Liver (tissue), 9 donors: ENCODE data around the gene RNU6-1. TPM values are rescaled to one million over a fixed set of nuclear protein-coding genes. Genes with fewer than 3 reads are reported as not detected.

Experiments used
- DNase-seq: peaks from one replicate; pipeline ENCODE4 v3.0.0-alpha.2; 2017; ENCODE audit warnings: low spot score
- H3K27ac ChIP-seq, 2 donors: one replicate each; pipeline ENCODE4 v1.7.0; 2013; ENCODE audit warnings: inconsistent platforms in 2 of 2, low read length in 2 of 2, control low read depth in 1 of 2, low read depth in 1 of 2, mild to moderate bottlenecking in 1 of 2
- H3K27me3 ChIP-seq, 4 donors: one replicate each; pipeline versions ENCODE4 v1.6.1 to v1.7.0; 2013; ENCODE audit warnings: low read length in 3 of 4, inconsistent platforms in 1 of 4, mild to moderate bottlenecking in 1 of 4, moderate library complexity in 1 of 4; ENCODE audit not compliant: control insufficient read depth in 4 of 4, insufficient read depth in 4 of 4
- H3K36me3 ChIP-seq, 4 donors: one replicate each; pipeline versions ENCODE4 v1.6.1 to v1.7.0; 2013; ENCODE audit warnings: low read length in 3 of 4, mild to moderate bottlenecking in 3 of 4, low read depth in 1 of 4, moderate library complexity in 1 of 4; ENCODE audit not compliant: control insufficient read depth in 4 of 4, insufficient read depth in 3 of 4
- H3K4me1 ChIP-seq, 4 donors: one replicate each; pipeline versions ENCODE4 v1.6.1 to v1.7.0; 2013; ENCODE audit warnings: low read length in 3 of 4, mild to moderate bottlenecking in 3 of 4, moderate library complexity in 1 of 4; ENCODE audit not compliant: control insufficient read depth in 4 of 4, insufficient read depth in 4 of 4
- H3K4me3 ChIP-seq, 3 donors: one replicate each; pipeline versions ENCODE4 v1.6.1 to v1.7.0; 2013; ENCODE audit warnings: low read length in 3 of 3, control low read depth in 1 of 3, low read depth in 1 of 3, mild to moderate bottlenecking in 1 of 3
- H3K9ac ChIP-seq, 2 donors: one replicate each; pipeline ENCODE4 v1.7.0; 2013; ENCODE audit warnings: low read length in 2 of 2, mild to moderate bottlenecking in 2 of 2, moderate library complexity in 2 of 2, control low read depth in 1 of 2, low read depth in 1 of 2
- H3K9me3 ChIP-seq, 4 donors: one replicate each; pipeline versions ENCODE4 v1.6.1 to v1.7.0; 2013; ENCODE audit warnings: low read length in 3 of 4; ENCODE audit not compliant: control insufficient read depth in 4 of 4
- ATF3 ChIP-seq: IDR thresholded peaks from 2 replicates; pipeline ENCODE4 v1.6.1; 2016; ENCODE audit warnings: antibody characterized with exemption
- EGR1 ChIP-seq, 2 donors: IDR thresholded peaks; 2 replicates each; pipeline ENCODE4 v1.6.1; 2016 to 2018; ENCODE audit warnings: antibody characterized with exemption in 2 of 2, low read depth in 2 of 2
- FOXA1 ChIP-seq: IDR thresholded peaks from 2 replicates; pipeline ENCODE4 v1.6.1; 2016; ENCODE audit warnings: antibody characterized with exemption
- FOXA2 ChIP-seq: IDR thresholded peaks from 2 replicates; pipeline ENCODE4 v1.6.1; 2016; ENCODE audit warnings: antibody characterized with exemption
- GABPA ChIP-seq, 2 donors: IDR thresholded peaks in 1 of 2; conservative IDR thresholded peaks in 1 of 2; 2 replicates each; pipeline ENCODE4 v1.6.1; 2016; ENCODE audit warnings: antibody characterized with exemption in 2 of 2, mild to moderate bottlenecking in 1 of 2, moderate library complexity in 1 of 2
- HNF4A ChIP-seq, 2 donors: conservative IDR thresholded peaks; 2 replicates each; pipeline ENCODE4 v1.6.1; 2016; ENCODE audit warnings: antibody characterized with exemption in 2 of 2, mild to moderate bottlenecking in 2 of 2
- HNF4G ChIP-seq: IDR thresholded peaks from 2 replicates; pipeline ENCODE4 v1.6.1; 2016; ENCODE audit warnings: antibody characterized with exemption
- NR2F2 ChIP-seq: IDR thresholded peaks from 2 replicates; pipeline ENCODE4 v1.6.1; 2016; ENCODE audit warnings: antibody characterized with exemption
- RAD21 ChIP-seq, 2 donors: IDR thresholded peaks; 2 replicates each; pipeline ENCODE4 v1.6.1; 2016; ENCODE audit warnings: antibody characterized with exemption in 2 of 2, mild to moderate bottlenecking in 2 of 2
- TAF1 ChIP-seq: conservative IDR thresholded peaks from 2 replicates; pipeline ENCODE4 v1.6.1; 2016; ENCODE audit warnings: antibody characterized with exemption, mild to moderate bottlenecking
- WGBS: extraction: QIAGEN DNeasy Blood & Tissue Kit; methylation state at CpG from one replicate; pipeline ENCODE4 v1.1.7; 2013; 5-methylcytosine and 5-hydroxymethylcytosine counted together
- polyA plus RNA-seq, 2 donors: library from polyadenylated mRNA; stranded (reverse) in 1 of 2; unstranded in 1 of 2; fragments of 200-250 nt in 1 of 2; fragments of >200 nt in 1 of 2; fragmentation: Nextera tagmentation in 1 of 2; extraction: Ambion mirVana in 1 of 2; gene quantifications; one replicate each; pipeline versions ENCODE4 v1.2.1 to v1.2.3, GENCODE V29; 2013 to 2015
- total RNA-seq, 2 donors: library from RNA; depleted of rRNA; stranded (reverse); fragments of >200 nt; gene quantifications; one replicate each; pipeline ENCODE4 v1.2.3, GENCODE V29; 2014
- TF ChIP-seq, protein P1 (sequence below): fragments of 150-350 bp; IDR thresholded peaks from 2 replicates; pipeline ENCODE4 v1.5.1; 2017; ENCODE audit warnings: improper control_type of control experiment, low read depth, low read length; ENCODE audit not compliant: missing input control
- TF ChIP-seq, protein P2 (sequence below): IDR thresholded peaks from 2 replicates; pipeline ENCODE4 v1.6.1; 2016; ENCODE audit warnings: antibody characterized with exemption, mild to moderate bottlenecking
- TF ChIP-seq, protein P3 (sequence below): IDR thresholded peaks from 2 replicates; pipeline ENCODE4 v1.6.1; 2016; ENCODE audit warnings: antibody characterized with exemption
- donor health status: healthy.
- donor health status: healthy.
- donor health status: healthy.
- donor health status: healthy.
- donor health status: healthy.

RNU6-1 gene
- total and polyA plus RNA-seq, 4 donors: not detected

DNA sequence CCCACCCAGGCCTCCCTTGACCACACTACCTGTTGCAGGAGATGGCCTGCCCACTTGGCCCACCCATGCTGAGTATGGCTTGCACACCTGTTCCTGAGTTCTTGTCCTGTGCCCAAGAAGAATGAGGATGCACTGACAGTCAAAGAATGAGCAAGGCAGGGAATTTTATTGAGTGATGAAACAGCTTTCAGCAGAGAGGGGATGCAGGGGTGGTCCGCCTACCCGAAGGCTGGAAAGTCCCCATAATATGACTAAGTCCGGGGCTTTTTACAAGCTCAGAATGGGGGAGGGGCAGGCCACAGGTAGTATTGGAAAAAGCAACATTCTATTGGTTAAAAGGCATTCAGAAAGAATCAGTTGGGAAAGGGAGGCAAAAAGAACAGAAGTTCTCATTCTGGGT lies 29.9 kb upstream of the RNU6-1 start:
- WGBS: 91% methylated on average over 3 of the region's 3 CpGs
- Histone ChIP-seq H3K27me3 (no peaks in the 10 kb centered on the region), H3K9ac (no peak overlapping the region), H3K4me3 (no peak overlapping the region), H3K9me3 (peaks cover 0 to 5% (median 0%) of the 10 kb centered on the region in 4 donors), H3K4me1 (no peaks in the 10 kb centered on the region), H3K27ac (no peak overlapping the region), H3K36me3 (no peaks in the 10 kb centered on the region)
- no peak for DNase-seq
- TF ChIP-seq FOXA1 (no peak), GABPA (IDR thresholded peaks at IDR 0.05 in 1 of 2, conservative IDR thresholded peaks at IDR 0.05 in 1 of 2) (no peak), FOXA2 (no peak), ATF3 (no peak)
- TF ChIP-seq, protein P1, sequence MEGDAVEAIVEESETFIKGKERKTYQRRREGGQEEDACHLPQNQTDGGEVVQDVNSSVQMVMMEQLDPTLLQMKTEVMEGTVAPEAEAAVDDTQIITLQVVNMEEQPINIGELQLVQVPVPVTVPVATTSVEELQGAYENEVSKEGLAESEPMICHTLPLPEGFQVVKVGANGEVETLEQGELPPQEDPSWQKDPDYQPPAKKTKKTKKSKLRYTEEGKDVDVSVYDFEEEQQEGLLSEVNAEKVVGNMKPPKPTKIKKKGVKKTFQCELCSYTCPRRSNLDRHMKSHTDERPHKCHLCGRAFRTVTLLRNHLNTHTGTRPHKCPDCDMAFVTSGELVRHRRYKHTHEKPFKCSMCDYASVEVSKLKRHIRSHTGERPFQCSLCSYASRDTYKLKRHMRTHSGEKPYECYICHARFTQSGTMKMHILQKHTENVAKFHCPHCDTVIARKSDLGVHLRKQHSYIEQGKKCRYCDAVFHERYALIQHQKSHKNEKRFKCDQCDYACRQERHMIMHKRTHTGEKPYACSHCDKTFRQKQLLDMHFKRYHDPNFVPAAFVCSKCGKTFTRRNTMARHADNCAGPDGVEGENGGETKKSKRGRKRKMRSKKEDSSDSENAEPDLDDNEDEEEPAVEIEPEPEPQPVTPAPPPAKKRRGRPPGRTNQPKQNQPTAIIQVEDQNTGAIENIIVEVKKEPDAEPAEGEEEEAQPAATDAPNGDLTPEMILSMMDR: no peak

DNA sequence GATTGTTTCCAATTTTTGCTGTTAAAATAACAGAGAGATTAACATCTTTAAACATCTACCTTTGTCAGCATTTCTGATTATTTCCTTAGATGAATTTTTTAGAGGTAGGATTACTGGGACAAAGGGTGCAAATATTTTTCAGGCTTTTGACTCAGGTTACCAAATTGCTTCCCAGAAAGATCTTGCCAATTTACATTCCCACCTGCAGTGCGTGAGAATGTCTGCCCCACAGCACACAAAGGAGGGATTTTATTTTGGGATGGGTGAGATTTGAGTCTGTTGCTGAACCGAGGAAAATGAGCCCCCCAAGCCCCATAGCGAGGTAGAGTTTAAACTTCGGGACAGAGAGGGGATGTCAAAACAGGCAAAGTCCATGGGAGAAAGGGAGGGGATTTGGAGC lies 25.9 kb upstream of the RNU6-1 start:
- DNase-seq: no peak
- 86% methylated on average over 4 of the region's 4 CpGs for whole genome bisulfite sequencing

More for the DNA sequence above, 25.9 kb upstream of the RNU6-1 start:
- Histone ChIP-seq H3K4me1 (peaks cover 0 to 9% (median 6%) of the 10 kb centered on the region in 4 donors), H3K36me3 (no peaks in the 10 kb centered on the region), H3K9me3 (peaks cover 0 to 5% (median 0%) of the 10 kb centered on the region in 4 donors), H3K9ac (no peak overlapping the region), H3K27me3 (no peaks in the 10 kb centered on the region), H3K4me3 (no peak overlapping the region), H3K27ac (no peak overlapping the region)
- TF ChIP-seq, protein P2, sequence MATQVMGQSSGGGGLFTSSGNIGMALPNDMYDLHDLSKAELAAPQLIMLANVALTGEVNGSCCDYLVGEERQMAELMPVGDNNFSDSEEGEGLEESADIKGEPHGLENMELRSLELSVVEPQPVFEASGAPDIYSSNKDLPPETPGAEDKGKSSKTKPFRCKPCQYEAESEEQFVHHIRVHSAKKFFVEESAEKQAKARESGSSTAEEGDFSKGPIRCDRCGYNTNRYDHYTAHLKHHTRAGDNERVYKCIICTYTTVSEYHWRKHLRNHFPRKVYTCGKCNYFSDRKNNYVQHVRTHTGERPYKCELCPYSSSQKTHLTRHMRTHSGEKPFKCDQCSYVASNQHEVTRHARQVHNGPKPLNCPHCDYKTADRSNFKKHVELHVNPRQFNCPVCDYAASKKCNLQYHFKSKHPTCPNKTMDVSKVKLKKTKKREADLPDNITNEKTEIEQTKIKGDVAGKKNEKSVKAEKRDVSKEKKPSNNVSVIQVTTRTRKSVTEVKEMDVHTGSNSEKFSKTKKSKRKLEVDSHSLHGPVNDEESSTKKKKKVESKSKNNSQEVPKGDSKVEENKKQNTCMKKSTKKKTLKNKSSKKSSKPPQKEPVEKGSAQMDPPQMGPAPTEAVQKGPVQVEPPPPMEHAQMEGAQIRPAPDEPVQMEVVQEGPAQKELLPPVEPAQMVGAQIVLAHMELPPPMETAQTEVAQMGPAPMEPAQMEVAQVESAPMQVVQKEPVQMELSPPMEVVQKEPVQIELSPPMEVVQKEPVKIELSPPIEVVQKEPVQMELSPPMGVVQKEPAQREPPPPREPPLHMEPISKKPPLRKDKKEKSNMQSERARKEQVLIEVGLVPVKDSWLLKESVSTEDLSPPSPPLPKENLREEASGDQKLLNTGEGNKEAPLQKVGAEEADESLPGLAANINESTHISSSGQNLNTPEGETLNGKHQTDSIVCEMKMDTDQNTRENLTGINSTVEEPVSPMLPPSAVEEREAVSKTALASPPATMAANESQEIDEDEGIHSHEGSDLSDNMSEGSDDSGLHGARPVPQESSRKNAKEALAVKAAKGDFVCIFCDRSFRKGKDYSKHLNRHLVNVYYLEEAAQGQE: no peak
- no peak for TF ChIP-seq NR2F2
- TF ChIP-seq HNF4G: no peak
- no peak for TF ChIP-seq GABPA (IDR thresholded peaks at IDR 0.05 in 1 of 2, conservative IDR thresholded peaks at IDR 0.05 in 1 of 2)
- no peak for TF ChIP-seq FOXA2
- TF ChIP-seq, protein P1: no peak
- TF ChIP-seq RAD21 (IDR thresholded peaks at IDR 0.05): no peak
- TF ChIP-seq EGR1 (IDR thresholded peaks at IDR 0.05; ENCODE audit: low read depth in 2 of 2): no peak
- no peak for TF ChIP-seq HNF4A (conservative IDR thresholded peaks at IDR 0.05)
- TF ChIP-seq, protein P3, sequence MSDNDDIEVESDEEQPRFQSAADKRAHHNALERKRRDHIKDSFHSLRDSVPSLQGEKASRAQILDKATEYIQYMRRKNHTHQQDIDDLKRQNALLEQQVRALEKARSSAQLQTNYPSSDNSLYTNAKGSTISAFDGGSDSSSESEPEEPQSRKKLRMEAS: no peak
- no peak for TF ChIP-seq TAF1
